ENCODE data around the gene SHC4.

The SHC4 gene

GRCh38 chr15:48781017-48781416, 182.7 kb downstream of the SHC4 start:
- TF ChIP-seq, protein P1, sequence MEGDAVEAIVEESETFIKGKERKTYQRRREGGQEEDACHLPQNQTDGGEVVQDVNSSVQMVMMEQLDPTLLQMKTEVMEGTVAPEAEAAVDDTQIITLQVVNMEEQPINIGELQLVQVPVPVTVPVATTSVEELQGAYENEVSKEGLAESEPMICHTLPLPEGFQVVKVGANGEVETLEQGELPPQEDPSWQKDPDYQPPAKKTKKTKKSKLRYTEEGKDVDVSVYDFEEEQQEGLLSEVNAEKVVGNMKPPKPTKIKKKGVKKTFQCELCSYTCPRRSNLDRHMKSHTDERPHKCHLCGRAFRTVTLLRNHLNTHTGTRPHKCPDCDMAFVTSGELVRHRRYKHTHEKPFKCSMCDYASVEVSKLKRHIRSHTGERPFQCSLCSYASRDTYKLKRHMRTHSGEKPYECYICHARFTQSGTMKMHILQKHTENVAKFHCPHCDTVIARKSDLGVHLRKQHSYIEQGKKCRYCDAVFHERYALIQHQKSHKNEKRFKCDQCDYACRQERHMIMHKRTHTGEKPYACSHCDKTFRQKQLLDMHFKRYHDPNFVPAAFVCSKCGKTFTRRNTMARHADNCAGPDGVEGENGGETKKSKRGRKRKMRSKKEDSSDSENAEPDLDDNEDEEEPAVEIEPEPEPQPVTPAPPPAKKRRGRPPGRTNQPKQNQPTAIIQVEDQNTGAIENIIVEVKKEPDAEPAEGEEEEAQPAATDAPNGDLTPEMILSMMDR (IDR thresholded peaks at IDR 0.05): no peak

DNA sequence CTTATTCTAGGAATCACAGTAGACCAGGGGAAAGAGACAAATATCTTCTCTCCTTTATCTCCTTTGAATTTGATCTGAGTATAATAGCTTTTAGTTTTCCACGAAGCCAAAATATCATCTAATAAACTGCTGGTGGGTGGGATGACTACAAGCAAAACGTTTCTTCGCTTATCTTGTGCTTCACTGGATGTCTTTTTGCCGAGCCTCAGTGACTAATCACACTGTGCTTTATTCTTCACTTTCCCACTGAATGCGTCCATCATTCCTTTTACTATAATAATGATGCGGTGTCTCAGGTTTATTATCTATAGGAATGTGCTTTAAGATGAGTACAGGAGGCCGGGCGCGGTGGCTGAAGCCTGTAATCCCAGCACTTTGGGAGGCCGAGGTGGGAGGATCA, 185.4 kb downstream of the SHC4 start:
- TF ChIP-seq, protein P1 (IDR thresholded peaks at IDR 0.05): no peak

DNA sequence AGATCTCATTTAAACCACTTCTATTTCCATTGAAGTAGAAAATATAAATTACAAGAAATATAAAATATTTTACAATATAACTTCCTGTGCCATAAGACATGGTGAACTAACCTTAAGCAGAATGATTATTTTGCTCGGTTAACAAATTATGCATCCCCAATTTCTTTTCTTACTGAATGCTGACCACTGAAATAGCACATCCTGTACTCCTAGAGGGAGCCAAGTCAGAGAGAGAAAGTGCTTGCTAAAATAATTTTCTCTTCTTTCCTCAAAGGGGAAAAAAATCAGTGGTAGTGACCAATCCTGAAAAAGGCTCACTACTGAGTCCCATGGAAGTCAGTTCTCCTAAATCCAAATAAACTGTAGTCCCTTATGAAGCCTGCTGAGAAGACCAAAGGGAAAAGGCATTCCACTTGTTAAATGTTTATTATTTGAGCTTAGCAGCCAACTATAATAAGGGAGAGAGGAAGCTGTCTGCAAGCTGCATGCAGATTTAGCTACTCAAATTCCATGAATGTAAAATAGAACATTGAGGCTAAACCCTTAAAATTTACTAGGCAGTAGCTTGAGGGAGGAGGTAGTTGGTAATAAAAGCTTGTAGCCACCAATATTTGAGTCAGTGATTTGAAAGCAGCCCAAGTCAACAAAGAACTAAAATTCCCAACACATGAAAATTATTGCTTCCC, 185.9 kb downstream of the SHC4 start:
- TF ChIP-seq, protein P1 (IDR thresholded peaks at IDR 0.05): no peak

DNA sequence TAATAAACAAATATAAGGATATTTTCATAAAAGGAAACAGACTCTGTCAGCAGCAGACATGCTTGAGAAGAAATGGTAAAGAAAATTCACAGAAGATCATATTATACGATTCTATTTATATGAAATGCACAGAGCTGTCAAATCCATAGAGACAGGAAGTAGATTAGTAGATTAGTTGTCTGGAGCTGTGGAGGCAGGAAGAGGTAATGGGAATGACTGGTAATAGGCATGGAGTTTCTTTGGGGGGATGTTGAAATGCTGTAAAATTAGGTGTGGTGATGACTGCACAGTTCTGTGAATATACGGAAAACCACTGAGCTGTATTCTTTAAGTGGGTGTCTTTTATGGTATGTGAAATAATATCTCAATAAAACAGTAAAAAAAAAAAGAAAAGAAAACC, 188.2 kb downstream of the SHC4 start:
- TF ChIP-seq, protein P1 (IDR thresholded peaks at IDR 0.05): no peak

- TF ChIP-seq, protein P1 (IDR thresholded peaks at IDR 0.05): no peak
Measured at GRCh38 chr15:48774484-48774883, 189.2 kb downstream of the SHC4 start.

Measured in LNCAP (cell line).